Cardiac muscle cell (in vitro differentiated cells and primary cell): ENCODE results near the gene AP2A2. TPM values are rescaled to one million over a fixed set of nuclear protein-coding genes. Genes with fewer than 3 reads are reported as not detected.

Experiments
- DNase-seq, 2 donors: peaks; one replicate each; pipeline versions ENCODE4 v3.0.0 to v3.0.0-alpha.2; 2010 to 2017; ENCODE audit warnings: low read depth in 1 of 2, low spot score in 1 of 2
- H3K27ac ChIP-seq: fragments of 200-600 bp; sonication (generic); 2 replicates; pipeline ENCODE4 v1.5.1; 2016
- H3K27me3 ChIP-seq: fragments of 200-600 bp; sonication (generic); 2 replicates; pipeline ENCODE4 v1.6.0; 2016; ENCODE audit warnings: control low read depth
- H3K36me3 ChIP-seq: fragments of 200-600 bp; sonication (generic); 2 replicates; pipeline ENCODE4 v1.5.1; 2016; ENCODE audit warnings: control low read depth
- H3K4me1 ChIP-seq: fragments of 200-600 bp; sonication (generic); 2 replicates; pipeline ENCODE4 v1.8.1; 2017; ENCODE audit warnings: low read depth, mild to moderate bottlenecking, mixed run types
- H3K4me3 ChIP-seq: fragments of 200-600 bp; sonication (generic); 2 replicates; pipeline ENCODE4 v1.5.1; 2016; ENCODE audit warnings: mild to moderate bottlenecking
- H3K9me3 ChIP-seq: fragments of 200-600 bp; sonication (generic); 2 replicates; pipeline ENCODE4 v1.5.1; 2017; ENCODE audit warnings: low read depth, mild to moderate bottlenecking, control low read depth
- CTCF ChIP-seq: IDR thresholded peaks from 2 replicates; pipeline ENCODE4 v1.5.1; 2012; ENCODE audit warnings: low read depth, mild to moderate bottlenecking, low read length
- polyA plus RNA-seq: library from polyadenylated mRNA; unstranded; fragments of >200 nt; fragmentation: Nextera tagmentation; extraction: Ambion mirVana; gene quantifications from 2 replicates; pipeline ENCODE4 v1.2.1, GENCODE V29; 2016
- total RNA-seq: library from RNA; depleted of rRNA; stranded (reverse); fragments of >200 nt; gene quantifications from 2 replicates; pipeline ENCODE4 v1.2.3, GENCODE V29; 2016

The AP2A2 gene
- total and polyA plus RNA-seq, 2 experiments from 2014 or later = 47.6 to 77.6 TPM

- Histone ChIP-seq H3K27ac (no peak overlapping the region), H3K4me3 (no peak overlapping the region), H3K9me3 (no peaks in the 10 kb centered on the region), H3K36me3 (peaks cover 8% of the 10 kb centered on the region), H3K27me3 (no peaks in the 10 kb centered on the region), H3K4me1 (peaks cover 10% of the 10 kb centered on the region)
- TF ChIP-seq CTCF = no peak
- no peak for DNase-seq
Observed at GRCh38 chr11:908273-908672, 17.4 kb upstream of the AP2A2 start.

GRCh38 chr11:909406-909805 is 16.3 kb upstream of the AP2A2 start:
- no peak for DNase-seq
- peaks cover 2% of the 10 kb centered on the region for H3K36me3 ChIP-seq
- H3K4me1 ChIP-seq = peaks cover 10% of the 10 kb centered on the region
- no peak overlapping the region for H3K4me3 ChIP-seq
- TF ChIP-seq CTCF = no peak
- H3K27ac ChIP-seq = no peak overlapping the region
- H3K27me3 ChIP-seq = no peaks in the 10 kb centered on the region
- no peaks in the 10 kb centered on the region for H3K9me3 ChIP-seq

GRCh38 chr11:910044-910588 is 15.6 kb upstream of the AP2A2 start:
- no peak for TF ChIP-seq CTCF
- Histone ChIP-seq H3K4me1 (peaks cover 10% of the 10 kb centered on the region), H3K4me3 (peak overlapping the region; percentile 89), H3K36me3 (no peaks in the 10 kb centered on the region), H3K9me3 (no peaks in the 10 kb centered on the region), H3K27ac (peak overlapping the region; percentile 72), H3K27me3 (no peaks in the 10 kb centered on the region)
- DNase-seq = peak; percentile 2 to 39

GRCh38 chr11:910589-911030 is 15.1 kb upstream of the AP2A2 start, which contains the start of gene CHID1:
Gene CHID1, minus strand, starts transcription at chr11:910810. Its CDS starts 5,994 bp downstream, at chr11:904816.
- H3K4me1 ChIP-seq = peaks cover 10% of the 10 kb centered on the region
- peak; percentile 83 to 92 for DNase-seq
- no peaks in the 10 kb centered on the region for H3K27me3 ChIP-seq
- TF ChIP-seq CTCF = no peak
- H3K9me3 ChIP-seq = no peaks in the 10 kb centered on the region
- peak within 1 kb of the TSS; percentile 89 for H3K4me3 ChIP-seq
- peak within 1 kb of the TSS; percentile 93 for H3K27ac ChIP-seq
- H3K36me3 ChIP-seq = no peaks in the 10 kb centered on the region

GRCh38 chr11:911031-911889 is 14.4 kb upstream of the AP2A2 start:
- Histone ChIP-seq H3K27ac (peak overlapping the region; percentile 93), H3K4me3 (peak overlapping the region; percentile 89), H3K4me1 (peaks cover 10% of the 10 kb centered on the region), H3K9me3 (no peaks in the 10 kb centered on the region), H3K36me3 (no peaks in the 10 kb centered on the region), H3K27me3 (no peaks in the 10 kb centered on the region)
- DNase-seq = peak; percentile 58 to 64
- no peak for TF ChIP-seq CTCF
